ENCODE results near the gene BHMT.

The BHMT gene, protein sequence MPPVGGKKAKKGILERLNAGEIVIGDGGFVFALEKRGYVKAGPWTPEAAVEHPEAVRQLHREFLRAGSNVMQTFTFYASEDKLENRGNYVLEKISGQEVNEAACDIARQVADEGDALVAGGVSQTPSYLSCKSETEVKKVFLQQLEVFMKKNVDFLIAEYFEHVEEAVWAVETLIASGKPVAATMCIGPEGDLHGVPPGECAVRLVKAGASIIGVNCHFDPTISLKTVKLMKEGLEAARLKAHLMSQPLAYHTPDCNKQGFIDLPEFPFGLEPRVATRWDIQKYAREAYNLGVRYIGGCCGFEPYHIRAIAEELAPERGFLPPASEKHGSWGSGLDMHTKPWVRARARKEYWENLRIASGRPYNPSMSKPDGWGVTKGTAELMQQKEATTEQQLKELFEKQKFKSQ

DNA sequence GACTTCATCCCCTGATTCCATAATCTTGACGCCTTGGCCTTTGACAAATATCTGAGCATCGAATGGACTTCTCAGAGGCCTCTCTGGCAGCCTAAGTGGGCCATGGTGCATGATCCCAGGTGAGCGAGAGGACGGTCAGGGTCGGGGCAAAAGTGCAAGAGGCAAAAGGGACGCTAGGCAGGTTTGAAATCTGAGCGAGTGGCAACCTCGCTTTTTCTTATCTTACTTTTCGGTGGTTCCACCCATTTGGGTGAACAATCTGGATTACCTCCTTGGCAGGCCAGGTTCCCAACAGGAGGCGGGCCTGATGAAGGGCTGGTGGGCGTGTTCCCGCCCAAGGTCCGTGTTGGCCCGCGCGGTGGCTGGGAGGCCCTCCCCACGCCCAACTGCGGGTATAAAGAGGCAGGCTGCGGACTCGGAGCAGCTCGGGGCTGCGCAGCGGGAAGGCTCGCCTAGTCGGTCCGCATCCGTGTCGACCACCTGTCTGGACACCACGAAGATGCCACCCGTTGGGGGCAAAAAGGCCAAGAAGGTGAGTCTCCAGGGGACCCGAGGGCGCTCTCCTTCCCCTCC lies at the start of gene BHMT:
Gene BHMT, plus strand, starts transcription at position 423 of the 573 bp plus-strand sequence. Its CDS starts 77 bp downstream, at position 500.
- WGBS (ENCODE audit: insufficient coverage, insufficient read length) = no CpG with 5 or more reads among the region's 32 CpGs
- peaks cover 17% of the 10 kb centered on the region for H3K27me3 ChIP-seq (ENCODE audit: control insufficient read depth, insufficient read depth, low read length)
- H3K9me3 ChIP-seq (ENCODE audit: control insufficient read depth, insufficient read depth, low read length) = no peaks in the 10 kb centered on the region

DNA sequence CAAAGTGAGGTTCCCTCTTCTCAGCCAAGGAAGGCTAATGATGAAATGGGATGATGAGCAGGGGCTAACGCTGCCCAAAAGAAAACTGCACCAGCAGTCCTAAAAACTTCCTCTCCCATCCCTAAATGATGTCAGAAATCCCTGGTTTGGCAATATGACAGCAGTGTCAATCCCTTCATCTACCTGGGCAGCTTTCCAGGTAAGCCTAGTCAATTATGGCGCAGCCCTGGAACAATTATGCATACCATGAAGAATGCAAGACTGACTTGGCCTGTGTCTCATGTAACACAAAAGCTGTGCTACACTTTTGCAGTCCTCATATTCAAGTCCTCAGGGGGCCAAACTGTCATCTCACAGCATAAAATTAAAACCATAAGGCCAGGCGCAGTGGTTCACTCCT lies 49.2 kb upstream of the BHMT start:
- Histone ChIP-seq H3K4me3 (ENCODE audit: low read length) (no peak overlapping the region), H3K27me3 (ENCODE audit: control insufficient read depth, insufficient read depth, low read length) (no peaks in the 10 kb centered on the region), H3K9me3 (ENCODE audit: control insufficient read depth, insufficient read depth, low read length) (no peaks in the 10 kb centered on the region), H3K27ac (ENCODE audit: low read length) (no peak overlapping the region), H3K4me1 (ENCODE audit: control insufficient read depth, insufficient read depth, low read length) (no peaks in the 10 kb centered on the region), H3K36me3 (ENCODE audit: control insufficient read depth, insufficient read depth, low read length) (no peaks in the 10 kb centered on the region)
- WGBS (ENCODE audit: insufficient coverage, insufficient read length) = no CpG with 5 or more reads among the region's 3 CpGs
- DNase-seq (ENCODE audit: low read depth, low spot score) = no peak

More for the DNA sequence above, at the start of gene BHMT:
- peak within 1 kb of the TSS; percentile 34; the same call in 1 of the 2 replicates for H3K4me3 ChIP-seq (ENCODE audit: low read length)
- no peak for DNase-seq (ENCODE audit: low read depth, low spot score)
- H3K36me3 ChIP-seq (ENCODE audit: control insufficient read depth, insufficient read depth, low read length) = no peaks in the 10 kb centered on the region
- H3K27ac ChIP-seq (ENCODE audit: low read length) = no peak within 1 kb of the TSS
- H3K4me1 ChIP-seq (ENCODE audit: control insufficient read depth, insufficient read depth, low read length) = no peaks in the 10 kb centered on the region

DNA sequence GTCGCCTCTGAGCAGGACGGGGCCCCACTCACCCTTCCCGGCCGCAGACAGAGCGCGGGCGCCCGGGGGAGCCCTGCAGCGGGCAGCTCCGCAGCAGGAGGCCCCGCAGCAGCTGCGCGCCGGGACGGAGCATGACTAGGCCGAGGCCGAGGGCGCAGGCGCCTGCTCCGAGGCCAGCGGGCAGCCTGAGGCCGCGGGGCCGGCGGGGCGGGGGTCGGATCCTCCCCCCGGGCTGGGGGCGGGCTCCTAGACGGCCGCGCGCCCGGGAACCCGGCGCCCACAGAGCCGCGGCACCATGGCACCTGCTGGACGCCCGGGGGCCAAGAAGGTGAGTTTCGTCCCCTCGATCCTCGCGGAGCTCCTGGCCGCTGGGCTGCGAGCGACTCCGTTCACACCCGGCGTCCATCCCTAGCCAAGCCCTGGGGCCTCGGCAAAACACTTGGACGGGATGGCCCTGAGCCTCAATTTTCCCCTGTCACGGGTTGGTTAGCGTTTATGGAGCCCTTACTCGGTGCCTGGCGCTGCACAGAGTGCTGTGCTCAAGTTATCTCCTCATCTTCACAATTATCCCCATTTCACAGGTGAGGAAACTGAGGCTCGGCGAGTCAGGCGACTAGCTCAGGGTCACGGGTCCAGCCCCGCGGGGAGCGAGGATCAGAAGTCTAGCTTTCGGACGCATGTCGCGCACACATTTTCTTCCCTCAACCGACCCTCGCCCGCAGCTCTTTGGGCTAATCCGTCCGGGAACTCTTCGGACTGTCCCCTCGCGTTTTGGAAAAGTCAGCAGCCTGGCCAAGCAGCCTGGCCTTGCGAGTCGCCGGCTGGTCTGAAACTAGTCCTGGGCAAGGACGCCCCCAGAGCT lies 41.9 kb upstream of the BHMT start, which contains the start of the genes BHMT2 and DMGDH:
Gene BHMT2, plus strand, starts transcription at position 280 of the 862 bp plus-strand sequence. Its CDS starts 16 bp downstream, at position 296.
Gene DMGDH, minus strand, starts transcription at position 187 of the 862 bp plus-strand sequence. Its CDS starts 54 bp downstream, at position 133.
- no CpG with 5 or more reads among the region's 79 CpGs for WGBS (ENCODE audit: insufficient coverage, insufficient read length)

DNA sequence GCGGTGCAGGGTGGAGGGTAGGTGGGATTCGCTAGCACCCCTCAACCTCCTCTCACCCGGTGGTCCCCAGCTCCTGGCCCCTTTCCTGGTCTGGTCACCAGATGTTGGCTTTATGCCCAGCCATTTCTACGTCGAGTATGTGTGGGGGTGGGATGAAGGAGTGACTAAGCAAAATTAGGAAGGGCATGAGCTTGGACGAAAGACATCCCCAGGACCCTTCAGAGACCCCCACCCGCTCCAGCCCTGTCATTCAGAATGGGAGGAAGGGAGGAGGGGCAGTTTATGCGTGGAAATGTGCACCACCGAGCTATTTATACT lies 41.3 kb upstream of the BHMT start:
- Histone ChIP-seq H3K27ac (ENCODE audit: low read length) (no peak overlapping the region), H3K27me3 (ENCODE audit: control insufficient read depth, insufficient read depth, low read length) (no peaks in the 10 kb centered on the region), H3K4me3 (ENCODE audit: low read length) (no peak overlapping the region), H3K9me3 (ENCODE audit: control insufficient read depth, insufficient read depth, low read length) (no peaks in the 10 kb centered on the region), H3K4me1 (ENCODE audit: control insufficient read depth, insufficient read depth, low read length) (no peaks in the 10 kb centered on the region), H3K36me3 (ENCODE audit: control insufficient read depth, insufficient read depth, low read length) (no peaks in the 10 kb centered on the region; the same call in 1 of the 2 replicates)
- WGBS (ENCODE audit: insufficient coverage, insufficient read length) = no CpG with 5 or more reads among the region's 9 CpGs
- no peak for DNase-seq (ENCODE audit: low read depth, low spot score)

More for the DNA sequence above, 41.9 kb upstream of the BHMT start, which contains the start of the genes BHMT2 and DMGDH:
- no peak within 1 kb of the TSS for H3K27ac ChIP-seq (ENCODE audit: low read length)
- no peaks in the 10 kb centered on the region for H3K9me3 ChIP-seq (ENCODE audit: control insufficient read depth, insufficient read depth, low read length)
- H3K4me3 ChIP-seq (ENCODE audit: low read length) = no peak within 1 kb of the TSS
- no peaks in the 10 kb centered on the region for H3K4me1 ChIP-seq (ENCODE audit: control insufficient read depth, insufficient read depth, low read length)
- no peaks in the 10 kb centered on the region for H3K27me3 ChIP-seq (ENCODE audit: control insufficient read depth, insufficient read depth, low read length)
- H3K36me3 ChIP-seq (ENCODE audit: control insufficient read depth, insufficient read depth, low read length) = no peaks in the 10 kb centered on the region; the same call in 1 of the 2 replicates
- no peak for DNase-seq (ENCODE audit: low read depth, low spot score)

DNA sequence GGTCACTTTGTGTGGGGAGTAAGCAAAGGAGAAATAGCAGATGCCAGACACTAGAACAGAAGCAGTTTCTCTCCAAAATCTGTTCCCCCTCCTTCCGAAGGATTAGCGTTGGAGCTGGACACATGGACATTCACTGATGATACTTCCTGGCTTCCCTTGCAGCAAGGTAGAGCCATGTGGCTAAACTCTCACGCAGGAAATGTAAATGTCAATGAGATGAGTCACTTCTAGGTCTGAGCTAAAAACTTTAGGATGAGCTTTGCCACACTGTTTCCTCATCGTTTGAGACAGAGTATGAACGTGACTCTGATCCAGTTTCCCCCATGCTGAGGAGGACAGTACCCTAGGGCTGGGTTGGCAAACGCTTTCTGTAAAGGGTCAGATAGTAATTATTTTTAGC lies 37.0 kb upstream of the BHMT start:
- H3K4me3 ChIP-seq (ENCODE audit: low read length) = no peak overlapping the region
- DNase-seq (ENCODE audit: low read depth, low spot score) = no peak
- no peak overlapping the region for H3K27ac ChIP-seq (ENCODE audit: low read length)
- H3K27me3 ChIP-seq (ENCODE audit: control insufficient read depth, insufficient read depth, low read length) = no peaks in the 10 kb centered on the region
- no peaks in the 10 kb centered on the region for H3K4me1 ChIP-seq (ENCODE audit: control insufficient read depth, insufficient read depth, low read length)
- H3K9me3 ChIP-seq (ENCODE audit: control insufficient read depth, insufficient read depth, low read length) = no peaks in the 10 kb centered on the region
- no CpG with 5 or more reads among the region's 6 CpGs for WGBS (ENCODE audit: insufficient coverage, insufficient read length)
- no peaks in the 10 kb centered on the region; the same call in 1 of the 2 replicates for H3K36me3 ChIP-seq (ENCODE audit: control insufficient read depth, insufficient read depth, low read length)

DNA sequence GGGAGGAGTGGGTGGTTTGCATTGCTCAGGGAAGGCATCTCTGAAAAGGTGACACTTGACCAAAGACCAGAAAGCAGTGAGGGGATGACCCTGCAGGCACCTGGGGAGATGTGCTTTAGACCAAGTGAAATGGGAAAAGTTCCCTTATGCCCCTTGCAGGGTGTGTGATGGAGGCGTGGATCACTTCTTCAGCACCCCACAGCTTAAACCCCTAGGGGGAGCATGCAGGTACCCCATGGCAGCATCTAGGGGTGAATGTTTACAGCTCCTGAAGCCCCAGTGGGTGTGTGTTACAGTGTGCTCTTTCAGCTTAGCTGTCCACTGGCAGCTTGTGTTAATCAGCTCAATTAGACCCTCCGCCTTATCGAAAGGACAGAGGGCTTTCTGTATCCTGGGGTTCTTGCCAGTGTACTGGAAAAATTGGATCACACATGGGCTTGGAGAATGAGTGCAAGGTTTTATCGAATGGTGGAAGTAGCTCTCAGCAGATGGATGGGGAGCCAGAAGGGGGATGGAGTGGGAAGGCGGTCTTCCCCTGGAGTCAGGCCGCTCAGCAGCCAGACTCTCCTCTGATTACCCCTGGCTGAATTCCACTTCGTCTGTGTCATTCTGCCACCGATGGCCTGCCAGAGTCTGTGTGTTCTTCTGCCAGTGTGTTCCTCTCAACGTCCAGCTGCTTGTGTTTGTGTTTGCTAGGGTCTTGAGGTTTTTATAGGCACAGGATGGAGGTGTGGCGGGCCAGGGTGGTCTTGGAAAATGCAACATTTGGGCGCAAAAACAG lies 35.8 kb upstream of the BHMT start:
- no peak for DNase-seq (ENCODE audit: low read depth, low spot score)
- no CpG with 5 or more reads among the region's 11 CpGs for WGBS (ENCODE audit: insufficient coverage, insufficient read length)

DNA sequence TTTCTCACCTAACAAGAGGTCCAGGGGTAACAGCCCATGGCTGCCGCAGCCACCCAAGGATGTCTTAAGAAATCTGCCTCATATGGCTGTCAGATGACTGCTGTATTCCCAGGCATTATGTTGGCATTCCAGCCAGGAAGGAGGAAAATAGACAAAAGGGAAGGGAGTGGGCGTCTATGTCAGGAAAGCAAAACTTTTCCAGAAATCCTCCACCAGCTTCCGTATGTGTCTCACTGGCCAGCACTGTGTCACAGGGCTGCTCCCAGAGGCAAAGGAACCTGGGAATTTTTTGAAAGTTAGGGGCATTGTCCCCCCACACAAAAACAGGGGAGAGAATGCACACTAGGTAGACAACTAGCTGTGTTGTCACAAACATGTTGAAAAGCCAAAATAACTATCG lies 34.8 kb upstream of the BHMT start:
- no peak for DNase-seq (ENCODE audit: low read depth, low spot score)
- Histone ChIP-seq H3K27ac (ENCODE audit: low read length) (no peak overlapping the region), H3K9me3 (ENCODE audit: control insufficient read depth, insufficient read depth, low read length) (no peaks in the 10 kb centered on the region), H3K27me3 (ENCODE audit: control insufficient read depth, insufficient read depth, low read length) (no peaks in the 10 kb centered on the region), H3K4me1 (ENCODE audit: control insufficient read depth, insufficient read depth, low read length) (no peaks in the 10 kb centered on the region), H3K36me3 (ENCODE audit: control insufficient read depth, insufficient read depth, low read length) (no peaks in the 10 kb centered on the region), H3K4me3 (ENCODE audit: low read length) (no peak overlapping the region)
- WGBS (ENCODE audit: insufficient coverage, insufficient read length) = no CpG with 5 or more reads among the region's 4 CpGs

More for the DNA sequence above, 35.8 kb upstream of the BHMT start:
- Histone ChIP-seq H3K36me3 (ENCODE audit: control insufficient read depth, insufficient read depth, low read length) (no peaks in the 10 kb centered on the region), H3K27ac (ENCODE audit: low read length) (no peak overlapping the region), H3K4me1 (ENCODE audit: control insufficient read depth, insufficient read depth, low read length) (no peaks in the 10 kb centered on the region), H3K9me3 (ENCODE audit: control insufficient read depth, insufficient read depth, low read length) (no peaks in the 10 kb centered on the region), H3K27me3 (ENCODE audit: control insufficient read depth, insufficient read depth, low read length) (no peaks in the 10 kb centered on the region), H3K4me3 (ENCODE audit: low read length) (no peak overlapping the region)

DNA sequence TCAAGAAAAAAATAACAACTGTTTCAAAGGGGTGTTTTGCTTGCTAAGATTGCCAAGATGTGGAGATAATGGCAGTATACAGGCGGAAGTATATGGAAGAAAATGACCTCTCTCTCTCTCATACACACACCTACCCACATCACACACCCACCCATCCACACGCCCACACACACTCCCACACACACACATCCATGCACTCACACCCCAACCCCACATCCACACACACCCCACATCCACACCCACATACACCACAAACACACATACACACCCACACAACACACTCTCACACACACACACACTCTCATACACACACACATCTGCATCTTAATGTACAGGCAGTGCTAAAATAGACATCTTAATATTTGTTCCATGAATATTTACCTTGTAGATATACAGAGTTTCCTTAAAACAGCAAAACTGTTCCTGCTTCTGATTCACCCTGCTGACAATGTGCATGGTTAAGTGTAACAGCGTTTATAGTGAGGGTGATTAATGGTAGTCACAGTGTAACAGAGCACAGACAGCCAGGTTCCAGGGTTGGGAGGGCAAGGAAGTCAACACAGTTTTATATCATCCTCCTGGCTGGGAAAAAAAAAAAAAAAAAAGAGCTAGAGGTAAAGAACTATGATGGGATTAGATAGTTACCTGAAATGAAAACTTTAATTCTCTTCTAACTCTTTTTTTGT lies 33.8 kb upstream of the BHMT start:
- Histone ChIP-seq H3K4me3 (ENCODE audit: low read length) (no peak overlapping the region), H3K4me1 (ENCODE audit: control insufficient read depth, insufficient read depth, low read length) (no peaks in the 10 kb centered on the region), H3K27ac (ENCODE audit: low read length) (no peak overlapping the region), H3K9me3 (ENCODE audit: control insufficient read depth, insufficient read depth, low read length) (no peaks in the 10 kb centered on the region), H3K27me3 (ENCODE audit: control insufficient read depth, insufficient read depth, low read length) (no peaks in the 10 kb centered on the region), H3K36me3 (ENCODE audit: control insufficient read depth, insufficient read depth, low read length) (no peaks in the 10 kb centered on the region)
- WGBS (ENCODE audit: insufficient coverage, insufficient read length) = no CpG with 5 or more reads among the region's 3 CpGs
- no peak for DNase-seq (ENCODE audit: low read depth, low spot score)

DNA sequence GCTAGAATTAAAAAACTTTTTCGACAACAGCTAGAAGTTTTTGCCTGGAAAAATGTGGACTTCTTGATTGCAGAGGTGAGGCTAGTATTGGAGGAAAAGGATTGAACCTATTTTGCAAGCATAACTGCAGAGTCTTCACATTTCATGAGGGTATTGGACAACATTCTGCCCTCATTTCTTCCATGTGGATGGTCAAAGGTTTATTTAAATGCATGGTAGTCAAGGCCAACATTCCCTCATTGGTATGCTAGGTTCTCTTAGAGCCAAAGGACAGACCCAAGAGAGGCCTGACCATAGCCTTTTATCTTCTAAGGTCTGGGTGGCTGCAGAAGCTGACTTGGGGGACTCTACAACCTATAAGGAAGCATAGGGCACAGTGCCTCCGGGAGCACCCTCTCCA lies 30.8 kb upstream of the BHMT start:
- no CpG with 5 or more reads among the region's 2 CpGs for WGBS (ENCODE audit: insufficient coverage, insufficient read length)
- Histone ChIP-seq H3K36me3 (ENCODE audit: control insufficient read depth, insufficient read depth, low read length) (no peaks in the 10 kb centered on the region), H3K27me3 (ENCODE audit: control insufficient read depth, insufficient read depth, low read length) (no peaks in the 10 kb centered on the region), H3K4me3 (ENCODE audit: low read length) (no peak overlapping the region), H3K9me3 (ENCODE audit: control insufficient read depth, insufficient read depth, low read length) (no peaks in the 10 kb centered on the region), H3K4me1 (ENCODE audit: control insufficient read depth, insufficient read depth, low read length) (no peaks in the 10 kb centered on the region), H3K27ac (ENCODE audit: low read length) (no peak overlapping the region)
- DNase-seq (ENCODE audit: low read depth, low spot score) = no peak

All from iPS DF 6.9 (cell line).